Measurements from ENCODE around the gene PODN.

PODN gene

DNA sequence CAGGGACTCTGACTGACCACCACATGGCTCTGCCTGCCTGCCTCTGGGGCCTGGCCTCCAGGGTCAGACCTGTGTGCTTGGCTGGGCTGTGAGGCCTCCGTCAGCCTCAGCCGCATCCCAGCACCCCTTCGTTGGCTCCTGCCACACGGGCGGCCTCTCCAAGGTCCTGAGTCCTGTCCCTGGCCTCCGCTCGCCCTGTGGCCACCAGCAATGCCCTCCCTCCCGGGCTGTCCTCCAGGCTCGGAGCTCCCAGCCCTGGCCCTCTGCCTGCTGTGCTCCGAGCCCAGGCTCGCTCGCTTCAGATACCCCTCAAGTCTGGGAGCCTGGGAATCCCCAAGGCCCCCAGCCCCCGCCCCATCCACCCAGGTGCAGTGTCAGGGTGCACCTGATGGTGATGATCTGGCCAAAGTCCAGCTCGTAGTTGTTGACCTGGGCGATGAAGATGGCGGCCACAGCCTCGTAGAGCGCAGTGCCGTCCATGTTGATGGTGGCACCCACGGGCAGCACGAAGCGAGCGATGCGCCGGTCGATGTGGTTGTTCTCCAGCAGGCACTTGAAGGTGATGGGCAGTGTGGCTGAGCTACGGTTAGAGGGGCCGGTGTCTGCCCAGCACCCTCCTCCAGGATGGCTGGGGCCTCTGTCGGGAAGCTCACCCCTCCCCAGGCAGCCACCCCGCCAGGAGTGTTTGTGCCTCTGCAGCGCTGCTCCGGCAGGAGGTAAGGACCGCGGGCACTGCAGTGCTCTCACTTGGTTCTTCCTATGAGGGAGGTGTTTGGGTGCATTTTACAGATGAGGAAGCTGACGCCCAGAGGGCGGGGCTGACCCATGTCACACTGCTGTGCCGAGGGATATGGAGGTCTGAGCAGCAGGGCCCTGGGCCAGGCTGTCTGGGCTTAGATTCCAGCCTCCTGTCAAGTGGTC is 28.5 kb downstream of the PODN start (continued):
- TF ChIP-seq TOX (CRISPR knock-in tag; IDR thresholded peaks at IDR 0.05; ENCODE audit: borderline replicate concordance) = no peak
- TF ChIP-seq, protein P1, sequence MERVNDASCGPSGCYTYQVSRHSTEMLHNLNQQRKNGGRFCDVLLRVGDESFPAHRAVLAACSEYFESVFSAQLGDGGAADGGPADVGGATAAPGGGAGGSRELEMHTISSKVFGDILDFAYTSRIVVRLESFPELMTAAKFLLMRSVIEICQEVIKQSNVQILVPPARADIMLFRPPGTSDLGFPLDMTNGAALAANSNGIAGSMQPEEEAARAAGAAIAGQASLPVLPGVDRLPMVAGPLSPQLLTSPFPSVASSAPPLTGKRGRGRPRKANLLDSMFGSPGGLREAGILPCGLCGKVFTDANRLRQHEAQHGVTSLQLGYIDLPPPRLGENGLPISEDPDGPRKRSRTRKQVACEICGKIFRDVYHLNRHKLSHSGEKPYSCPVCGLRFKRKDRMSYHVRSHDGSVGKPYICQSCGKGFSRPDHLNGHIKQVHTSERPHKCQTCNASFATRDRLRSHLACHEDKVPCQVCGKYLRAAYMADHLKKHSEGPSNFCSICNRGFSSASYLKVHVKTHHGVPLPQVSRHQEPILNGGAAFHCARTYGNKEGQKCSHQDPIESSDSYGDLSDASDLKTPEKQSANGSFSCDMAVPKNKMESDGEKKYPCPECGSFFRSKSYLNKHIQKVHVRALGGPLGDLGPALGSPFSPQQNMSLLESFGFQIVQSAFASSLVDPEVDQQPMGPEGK (CRISPR knock-in tag; IDR thresholded peaks at IDR 0.05; ENCODE audit: borderline replicate concordance) = no peak
- no peak for TF ChIP-seq ISL1 (CRISPR knock-in tag; IDR thresholded peaks at IDR 0.05)
- no peak for TF ChIP-seq SNAI2 (CRISPR knock-in tag; IDR thresholded peaks at IDR 0.05)
- TF ChIP-seq, protein P2, sequence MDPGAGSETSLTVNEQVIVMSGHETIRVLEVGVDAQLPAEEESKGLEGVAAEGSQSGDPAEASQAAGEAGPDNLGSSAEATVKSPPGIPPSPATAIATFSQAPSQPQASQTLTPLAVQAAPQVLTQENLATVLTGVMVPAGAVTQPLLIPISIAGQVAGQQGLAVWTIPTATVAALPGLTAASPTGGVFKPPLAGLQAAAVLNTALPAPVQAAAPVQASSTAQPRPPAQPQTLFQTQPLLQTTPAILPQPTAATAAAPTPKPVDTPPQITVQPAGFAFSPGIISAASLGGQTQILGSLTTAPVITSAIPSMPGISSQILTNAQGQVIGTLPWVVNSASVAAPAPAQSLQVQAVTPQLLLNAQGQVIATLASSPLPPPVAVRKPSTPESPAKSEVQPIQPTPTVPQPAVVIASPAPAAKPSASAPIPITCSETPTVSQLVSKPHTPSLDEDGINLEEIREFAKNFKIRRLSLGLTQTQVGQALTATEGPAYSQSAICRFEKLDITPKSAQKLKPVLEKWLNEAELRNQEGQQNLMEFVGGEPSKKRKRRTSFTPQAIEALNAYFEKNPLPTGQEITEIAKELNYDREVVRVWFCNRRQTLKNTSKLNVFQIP (CRISPR knock-in tag; IDR thresholded peaks at IDR 0.05; ENCODE audit: borderline replicate concordance, low read depth) = no peak

DNA sequence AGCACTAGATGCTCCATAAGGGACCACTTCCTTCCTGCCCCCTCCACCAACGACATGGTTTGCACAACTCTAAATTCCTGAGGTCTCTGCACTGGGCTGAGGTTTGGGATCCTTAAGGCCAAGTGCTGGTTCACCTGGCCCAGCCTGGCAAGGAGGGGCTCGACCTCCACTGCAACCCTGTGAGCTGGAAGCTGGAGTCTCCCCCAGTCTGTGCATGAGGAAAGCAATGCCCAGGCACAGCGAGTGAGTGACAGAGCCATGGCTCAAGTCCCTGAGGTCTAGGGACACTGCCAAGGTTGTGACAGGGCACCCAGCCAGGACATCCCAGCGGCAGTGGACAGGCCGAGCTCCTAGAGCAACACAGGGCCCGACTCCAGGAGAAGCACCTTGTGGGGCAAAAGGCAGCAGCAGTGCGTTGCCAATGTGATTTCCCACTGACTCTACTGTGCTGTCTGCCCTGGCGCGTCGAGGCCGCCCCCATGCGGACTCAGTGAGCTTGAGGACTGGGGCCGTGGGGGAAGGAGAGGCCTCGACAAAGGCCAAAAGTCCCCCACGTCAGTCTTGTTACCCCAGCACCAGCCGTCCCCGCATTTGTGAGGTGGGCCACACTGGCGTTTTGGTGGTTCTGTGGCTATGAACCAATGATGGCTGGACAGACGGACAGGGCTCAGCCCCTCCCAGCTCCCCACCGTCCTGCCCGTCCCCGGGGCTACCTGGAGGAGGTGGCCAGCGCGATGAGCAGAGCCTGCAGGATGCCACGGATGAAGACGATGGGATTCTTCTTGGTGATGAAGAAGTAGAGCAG is 30.0 kb downstream of the PODN start:
- no peak for TF ChIP-seq ZFP30 (CRISPR knock-in tag; IDR thresholded peaks at IDR 0.05)
- no peak for TF ChIP-seq ESRRG (CRISPR knock-in tag; IDR thresholded peaks at IDR 0.05)
- no peak for TF ChIP-seq ZFP3 (CRISPR knock-in tag; IDR thresholded peaks at IDR 0.05)
- TF ChIP-seq TOX (CRISPR knock-in tag; IDR thresholded peaks at IDR 0.05; ENCODE audit: borderline replicate concordance) = no peak
- TF ChIP-seq ZNF565 (CRISPR knock-in tag; conservative IDR thresholded peaks at IDR 0.05; ENCODE audit: low read depth) = no peak
- TF ChIP-seq BACH2 (CRISPR knock-in tag; IDR thresholded peaks at IDR 0.05; ENCODE audit: borderline replicate concordance) = no peak
- no peak for ATAC-seq

DNA sequence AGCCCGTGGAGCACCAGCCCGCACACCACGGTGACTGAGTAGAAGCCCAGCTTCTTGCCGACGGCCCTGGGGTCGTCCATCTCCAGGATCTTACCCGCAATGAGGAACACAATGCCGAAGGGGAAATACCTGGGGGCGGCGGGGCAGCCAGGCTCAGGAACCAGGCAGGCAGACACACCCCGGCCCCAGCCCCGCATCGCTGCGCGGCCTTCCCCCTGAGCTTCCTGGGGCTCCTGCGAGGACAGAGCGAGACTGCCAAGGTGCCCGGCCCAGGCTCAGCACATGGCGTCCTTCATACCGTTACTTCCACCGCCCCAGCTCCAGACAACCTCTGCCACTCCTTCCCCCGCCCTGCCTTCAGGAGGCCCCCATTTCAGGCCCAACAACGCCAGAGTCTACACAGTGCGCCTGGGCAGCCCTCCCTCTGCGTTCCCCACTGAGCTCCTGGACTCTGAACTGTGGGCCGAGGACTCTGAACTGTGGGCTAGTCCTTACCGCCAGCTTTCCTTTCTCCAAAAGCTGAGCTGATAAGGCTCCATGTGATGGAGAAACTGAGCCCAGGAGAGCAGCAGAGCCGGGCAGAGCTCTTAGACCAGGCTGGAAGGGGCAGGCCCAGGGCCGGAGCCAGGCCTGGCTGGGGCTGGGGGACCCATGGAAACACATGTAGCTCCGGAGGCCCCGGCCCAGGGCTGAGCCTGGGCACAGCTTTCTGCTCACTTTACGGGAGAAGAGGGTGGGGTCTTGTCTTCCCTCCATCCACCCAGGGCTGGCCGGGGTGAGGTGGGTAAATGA is 30.8 kb downstream of the PODN start:
- ATAC-seq = no peak
- TF ChIP-seq ZC3H10 (CRISPR knock-in tag; IDR thresholded peaks at IDR 0.05) (no peak), ZNF8 (CRISPR knock-in tag; IDR thresholded peaks at IDR 0.05) (no peak), ISL1 (CRISPR knock-in tag; IDR thresholded peaks at IDR 0.05) (no peak), ZNF565 (CRISPR knock-in tag; conservative IDR thresholded peaks at IDR 0.05; ENCODE audit: low read depth) (no peak)

DNA sequence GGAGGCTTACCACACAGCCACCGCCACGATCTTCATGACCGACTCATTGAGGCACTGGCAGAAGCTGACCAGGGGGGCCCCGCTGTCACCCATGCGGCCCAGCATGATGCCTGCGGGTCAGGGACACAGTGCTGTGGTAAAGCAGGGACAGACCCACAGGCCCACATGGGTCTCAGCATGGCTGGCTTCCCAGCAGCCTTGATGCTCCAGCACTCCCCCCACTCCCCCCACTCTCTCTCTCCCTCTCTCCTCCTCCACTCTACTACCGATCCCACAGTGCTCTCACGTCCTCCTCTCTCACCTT is 31.4 kb downstream of the PODN start:
- ATAC-seq = no peak
- TF ChIP-seq ZFP3 (CRISPR knock-in tag; IDR thresholded peaks at IDR 0.05) (no peak), ZNF565 (CRISPR knock-in tag; conservative IDR thresholded peaks at IDR 0.05; ENCODE audit: low read depth) (no peak), TCF4 (CRISPR knock-in tag; IDR thresholded peaks at IDR 0.05; ENCODE audit: borderline replicate concordance) (no peak), ARNTL (CRISPR knock-in tag; IDR thresholded peaks at IDR 0.05; ENCODE audit: borderline replicate concordance, low read depth) (no peak), ZC3H10 (CRISPR knock-in tag; IDR thresholded peaks at IDR 0.05) (no peak), PPARA (CRISPR knock-in tag; IDR thresholded peaks at IDR 0.05; ENCODE audit: borderline replicate concordance) (no peak), ZFP30 (CRISPR knock-in tag; IDR thresholded peaks at IDR 0.05) (no peak), TOX (CRISPR knock-in tag; IDR thresholded peaks at IDR 0.05; ENCODE audit: borderline replicate concordance) (no peak), CSDC2 (CRISPR knock-in tag; IDR thresholded peaks at IDR 0.05) (no peak)
- TF ChIP-seq, protein P1 (CRISPR knock-in tag; IDR thresholded peaks at IDR 0.05; ENCODE audit: borderline replicate concordance) = no peak
- TF ChIP-seq, protein P3, sequence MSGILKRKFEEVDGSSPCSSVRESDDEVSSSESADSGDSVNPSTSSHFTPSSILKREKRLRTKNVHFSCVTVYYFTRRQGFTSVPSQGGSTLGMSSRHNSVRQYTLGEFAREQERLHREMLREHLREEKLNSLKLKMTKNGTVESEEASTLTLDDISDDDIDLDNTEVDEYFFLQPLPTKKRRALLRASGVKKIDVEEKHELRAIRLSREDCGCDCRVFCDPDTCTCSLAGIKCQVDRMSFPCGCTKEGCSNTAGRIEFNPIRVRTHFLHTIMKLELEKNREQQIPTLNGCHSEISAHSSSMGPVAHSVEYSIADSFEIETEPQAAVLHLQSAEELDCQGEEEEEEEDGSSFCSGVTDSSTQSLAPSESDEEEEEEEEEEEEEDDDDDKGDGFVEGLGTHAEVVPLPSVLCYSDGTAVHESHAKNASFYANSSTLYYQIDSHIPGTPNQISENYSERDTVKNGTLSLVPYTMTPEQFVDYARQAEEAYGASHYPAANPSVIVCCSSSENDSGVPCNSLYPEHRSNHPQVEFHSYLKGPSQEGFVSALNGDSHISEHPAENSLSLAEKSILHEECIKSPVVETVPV (CRISPR knock-in tag; IDR thresholded peaks at IDR 0.05) = no peak
- TF ChIP-seq, protein P4, sequence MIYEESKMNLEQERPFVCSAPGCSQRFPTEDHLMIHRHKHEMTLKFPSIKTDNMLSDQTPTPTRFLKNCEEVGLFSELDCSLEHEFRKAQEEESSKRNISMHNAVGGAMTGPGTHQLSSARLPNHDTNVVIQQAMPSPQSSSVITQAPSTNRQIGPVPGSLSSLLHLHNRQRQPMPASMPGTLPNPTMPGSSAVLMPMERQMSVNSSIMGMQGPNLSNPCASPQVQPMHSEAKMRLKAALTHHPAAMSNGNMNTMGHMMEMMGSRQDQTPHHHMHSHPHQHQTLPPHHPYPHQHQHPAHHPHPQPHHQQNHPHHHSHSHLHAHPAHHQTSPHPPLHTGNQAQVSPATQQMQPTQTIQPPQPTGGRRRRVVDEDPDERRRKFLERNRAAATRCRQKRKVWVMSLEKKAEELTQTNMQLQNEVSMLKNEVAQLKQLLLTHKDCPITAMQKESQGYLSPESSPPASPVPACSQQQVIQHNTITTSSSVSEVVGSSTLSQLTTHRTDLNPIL (CRISPR knock-in tag; IDR thresholded peaks at IDR 0.05; ENCODE audit: low read depth) = no peak

All from SK-N-SH treated with all-trans-retinoic acid at 6 μM for 48 hours (cell line).